H1 (cell line): Measurements from ENCODE around the gene SYNJ2. TPM values are rescaled to one million over a fixed set of nuclear protein-coding genes. Genes with fewer than 3 reads are reported as not detected.

Source experiments
- CTCF ChIA-PET: fragments of 300-600 bp; sonication (Branson Sonifier 250); formaldehyde crosslinking; loops from one replicate; lab custom pipeline; 2021; ENCODE audit not compliant: partially characterized antibody; lab: Charles Lee
- POLR2A ChIA-PET: fragments of 300-600 bp; sonication (Branson Sonifier 250); formaldehyde crosslinking; loops from one replicate; lab custom pipeline; 2021; ENCODE audit warnings: inconsistent platforms; ENCODE audit not compliant: partially characterized antibody; lab: Charles Lee
- DNase-seq, 2 experiments: peaks; one replicate each; pipeline versions ENCODE4 v3.0.0 to v3.0.0-alpha.2; 2010 to 2022; ENCODE audit warnings: low spot score in 2 of 2, low read depth in 1 of 2, mixed read lengths in 1 of 2
- FAIRE-seq: peaks from 2 replicates; lab custom pipeline; 2011; peaks lifted over from hg19 to GRCh38; lab: Jason Lieb, UNC
- H2AFZ ChIP-seq: 2 replicates; pipeline ENCODE4 v1.8.1; 2012; ENCODE audit warnings: low read length, inconsistent platforms
- H2AK5ac ChIP-seq: 2 replicates; pipeline ENCODE4 v1.6.1; 2013; ENCODE audit warnings: low read depth, low read length
- H2BK120ac ChIP-seq: replicated peaks from 2 replicates; pipeline ENCODE3; 2013; ENCODE audit warnings: low read depth, low read length, inconsistent platforms
- H2BK12ac ChIP-seq: 2 replicates; pipeline ENCODE4 v1.6.1; 2013; ENCODE audit warnings: low read depth, low read length
- H2BK15ac ChIP-seq: 2 replicates; pipeline ENCODE4 v1.6.1; 2013; ENCODE audit warnings: low read length
- H2BK20ac ChIP-seq: 2 replicates; pipeline ENCODE4 v1.6.1; 2013; ENCODE audit warnings: low read length
- H2BK5ac ChIP-seq: 2 replicates; pipeline ENCODE4 v1.6.1; 2013; ENCODE audit warnings: low read depth, low read length
- H3K14ac ChIP-seq: 2 replicates; pipeline ENCODE4 v1.6.1; 2013; ENCODE audit warnings: inconsistent platforms; ENCODE audit not compliant: insufficient read length
- H3K18ac ChIP-seq: 2 replicates; pipeline ENCODE4 v1.6.1; 2013; ENCODE audit warnings: low read length; ENCODE audit errors: extremely low read depth
- H3K23ac ChIP-seq: 2 replicates; pipeline ENCODE4 v1.6.1; 2013; ENCODE audit warnings: inconsistent platforms; ENCODE audit not compliant: insufficient read length
- H3K23me2 ChIP-seq: 2 replicates; pipeline ENCODE4 v1.6.1; 2013; ENCODE audit warnings: low read depth, low read length
- H3K27ac ChIP-seq: 2 replicates; pipeline ENCODE4 v1.6.1; 2011; ENCODE audit warnings: low read depth, low read length, inconsistent platforms
- H3K27me3 ChIP-seq, 4 experiments: replicated peaks in 1 of 4; 1 replicate in 1 of 4; 2 replicates in 3 of 4; pipeline versions ENCODE4 v1.6.1 to v1.8.1; 2011 to 2013; ENCODE audit warnings: low read length in 3 of 4, mild to moderate bottlenecking in 3 of 4, inconsistent platforms in 2 of 4, mixed read lengths in 2 of 4, moderate library complexity in 1 of 4; ENCODE audit not compliant: control insufficient read depth in 3 of 4, insufficient read depth in 3 of 4; ENCODE audit errors: extremely low read depth in 1 of 4
- H3K36me3 ChIP-seq, 4 experiments: 2 replicates each; pipeline versions ENCODE4 v1.6.1 to v1.8.1; 2011 to 2013; ENCODE audit warnings: mild to moderate bottlenecking in 4 of 4, low read length in 3 of 4, moderate library complexity in 2 of 4, control low read depth in 1 of 4, inconsistent platforms in 1 of 4; ENCODE audit not compliant: insufficient read depth in 4 of 4, control insufficient read depth in 2 of 4
- H3K4ac ChIP-seq: replicated peaks from 2 replicates; pipeline ENCODE3; 2013; ENCODE audit warnings: low read length, low read depth, mixed read lengths, inconsistent platforms; ENCODE audit not compliant: insufficient read length
- H3K4me1 ChIP-seq, 4 experiments: replicated peaks in 1 of 4; 1 replicate in 1 of 4; 2 replicates in 3 of 4; pipeline versions ENCODE4 v1.6.1 to v1.8.1; 2011 to 2013; ENCODE audit warnings: low read length in 3 of 4, inconsistent platforms in 2 of 4, mixed read lengths in 1 of 4; ENCODE audit not compliant: insufficient read depth in 4 of 4, control insufficient read depth in 3 of 4
- H3K4me2 ChIP-seq, 2 experiments: 2 replicates each; pipeline versions ENCODE4 v1.6.1 to v1.8.1; 2011 to 2013; ENCODE audit warnings: low read depth in 2 of 2, low read length in 2 of 2, control low read depth in 1 of 2, inconsistent platforms in 1 of 2, mild to moderate bottlenecking in 1 of 2; ENCODE audit not compliant: insufficient read depth in 1 of 2
- H3K4me3 ChIP-seq, 4 experiments: fragments of 200-600, 300-600 bp in 1 of 4; sonication (generic), shearing (Covaris generic), sonication (Bioruptor Twin) in 1 of 4; 2 replicates each; pipeline versions ENCODE4 v1.5.1 to v1.8.1; 2011 to 2016; ENCODE audit warnings: low read length in 4 of 4, low read depth in 3 of 4, control low read depth in 2 of 4, inconsistent platforms in 2 of 4, mild to moderate bottlenecking in 2 of 4, mixed read lengths in 1 of 4, moderate library complexity in 1 of 4; ENCODE audit not compliant: insufficient read depth in 2 of 4; ENCODE audit errors: extremely low read depth in 1 of 4
- H3K56ac ChIP-seq: replicated peaks from 2 replicates; pipeline ENCODE3; 2013; ENCODE audit warnings: low read depth, mild to moderate bottlenecking, mixed read lengths, low read length, inconsistent platforms; ENCODE audit not compliant: insufficient read length
- H3K79me1 ChIP-seq: 2 replicates; pipeline ENCODE4 v1.6.1; 2013; ENCODE audit warnings: low read depth, low read length, control low read depth
- H3K79me2 ChIP-seq, 2 experiments: 2 replicates each; pipeline versions ENCODE4 v1.6.1 to v1.8.1; 2012 to 2013; ENCODE audit warnings: low read length in 2 of 2, mild to moderate bottlenecking in 2 of 2, inconsistent platforms in 1 of 2; ENCODE audit not compliant: insufficient read depth in 2 of 2, control insufficient read depth in 1 of 2
- H3K9ac ChIP-seq, 4 experiments: replicated peaks in 1 of 4; 1 replicate in 1 of 4; 2 replicates in 3 of 4; pipeline versions ENCODE4 v1.6.1 to v1.8.1; 2011 to 2013; ENCODE audit warnings: low read depth in 3 of 4, low read length in 3 of 4, control low read depth in 2 of 4, mild to moderate bottlenecking in 2 of 4, moderate library complexity in 2 of 4, inconsistent platforms in 1 of 4; ENCODE audit errors: extremely low read depth in 1 of 4
- H3K9me3 ChIP-seq, 2 experiments: 2 replicates each; pipeline versions ENCODE4 v1.6.1 to v1.8.1; 2012 to 2013; ENCODE audit warnings: mild to moderate bottlenecking in 2 of 2, moderate library complexity in 2 of 2, control low read depth in 1 of 2, inconsistent platforms in 1 of 2, low read depth in 1 of 2, low read length in 1 of 2, mixed read lengths in 1 of 2; ENCODE audit not compliant: insufficient read depth in 2 of 2
- H4K20me1 ChIP-seq, 2 experiments: replicated peaks in 1 of 2; 2 replicates each; pipeline versions ENCODE3 to v1.8.1; 2011 to 2013; ENCODE audit warnings: inconsistent platforms in 2 of 2, low read length in 2 of 2, mild to moderate bottlenecking in 1 of 2; ENCODE audit not compliant: insufficient read depth in 2 of 2, control insufficient read depth in 1 of 2
- H4K5ac ChIP-seq: 2 replicates; pipeline ENCODE4 v1.6.1; 2013; ENCODE audit warnings: low read length, low read depth, mixed read lengths, inconsistent platforms; ENCODE audit not compliant: insufficient read length
- H4K8ac ChIP-seq: 2 replicates; pipeline ENCODE4 v1.8.0; 2013; ENCODE audit warnings: mild to moderate bottlenecking, moderate library complexity, low read length, inconsistent platforms; ENCODE audit not compliant: insufficient read depth; ENCODE audit errors: extremely low read depth
- H4K91ac ChIP-seq: replicated peaks from 2 replicates; pipeline ENCODE3; 2013; ENCODE audit warnings: low read length, mixed read lengths, inconsistent platforms; ENCODE audit not compliant: insufficient read length
- JUND ChIP-seq: IDR thresholded peaks from 2 replicates; pipeline ENCODE4 v1.6.1; 2011; ENCODE audit warnings: mild to moderate bottlenecking, improper control_type of control experiment, low read length
- TAF1 ChIP-seq: IDR thresholded peaks from 2 replicates; pipeline ENCODE4 v1.6.1; 2011; ENCODE audit warnings: mild to moderate bottlenecking, low read depth, low read length
- ZNF274 ChIP-seq: IDR thresholded peaks from 2 replicates; pipeline ENCODE4 v1.7.0; 2012; ENCODE audit warnings: low read length, borderline replicate concordance; ENCODE audit errors: extremely low read depth
- WGBS, 2 experiments: shearing (Covaris generic) in 1 of 2; methylation state at CpG; one replicate each; pipeline versions ENCODE4 v1.1.6 to v1.1.7; 2013 to 2015; ENCODE audit warnings: low lambda C conversion rate in 2 of 2, mixed read lengths in 2 of 2, inconsistent platforms in 1 of 2, low coverage in 1 of 2, missing lambda C conversion rate in 1 of 2; ENCODE audit not compliant: insufficient replicate concordance in 2 of 2, insufficient coverage in 1 of 2, insufficient read length in 1 of 2; ENCODE audit errors: extremely low coverage in 1 of 2, missing lambda C conversion rate in 1 of 2; 5-methylcytosine and 5-hydroxymethylcytosine counted together
- polyA plus RNA-seq, 7 experiments: library from polyadenylated mRNA; depleted of rRNA in 3 of 7; stranded (reverse) in 5 of 7; unstranded in 2 of 7; fragments of >200 nt in 5 of 7; fragments of 200-250 nt in 2 of 7; gene quantifications; 1 replicate in 5 of 7; 2 replicates in 1 of 7; 4 replicates in 1 of 7; pipeline versions ENCODE4 v1.2.1 to v1.2.3, GENCODE V29; 2011 to 2013; ENCODE audit warnings: missing spikeins in 2 of 7, mixed read lengths in 2 of 7
- total RNA-seq: library from RNA; stranded (reverse); fragmentation: NEBNext Ultra II Directional; extraction: Animal tissue kit (Norgen Biotek cat#: 25700); gene quantifications from 2 replicates; pipeline ENCODE4 v1.2.1, GENCODE V29; 2021
- TF ChIP-seq, protein P1 (sequence below): IDR thresholded peaks from 2 replicates; pipeline ENCODE4 v1.6.1; 2012; ENCODE audit warnings: low read length, inconsistent platforms
- TF ChIP-seq, protein P2 (sequence below): IDR thresholded peaks from 2 replicates; pipeline ENCODE4 v1.6.1; 2012; ENCODE audit warnings: inconsistent platforms

Gene SYNJ2
- total and polyA plus RNA-seq, 2 of the 8 experiments (the other 6 are each of a cell fraction or from before 2014, with no cell fraction given) = 3.7 to 13.9 TPM

DNA sequence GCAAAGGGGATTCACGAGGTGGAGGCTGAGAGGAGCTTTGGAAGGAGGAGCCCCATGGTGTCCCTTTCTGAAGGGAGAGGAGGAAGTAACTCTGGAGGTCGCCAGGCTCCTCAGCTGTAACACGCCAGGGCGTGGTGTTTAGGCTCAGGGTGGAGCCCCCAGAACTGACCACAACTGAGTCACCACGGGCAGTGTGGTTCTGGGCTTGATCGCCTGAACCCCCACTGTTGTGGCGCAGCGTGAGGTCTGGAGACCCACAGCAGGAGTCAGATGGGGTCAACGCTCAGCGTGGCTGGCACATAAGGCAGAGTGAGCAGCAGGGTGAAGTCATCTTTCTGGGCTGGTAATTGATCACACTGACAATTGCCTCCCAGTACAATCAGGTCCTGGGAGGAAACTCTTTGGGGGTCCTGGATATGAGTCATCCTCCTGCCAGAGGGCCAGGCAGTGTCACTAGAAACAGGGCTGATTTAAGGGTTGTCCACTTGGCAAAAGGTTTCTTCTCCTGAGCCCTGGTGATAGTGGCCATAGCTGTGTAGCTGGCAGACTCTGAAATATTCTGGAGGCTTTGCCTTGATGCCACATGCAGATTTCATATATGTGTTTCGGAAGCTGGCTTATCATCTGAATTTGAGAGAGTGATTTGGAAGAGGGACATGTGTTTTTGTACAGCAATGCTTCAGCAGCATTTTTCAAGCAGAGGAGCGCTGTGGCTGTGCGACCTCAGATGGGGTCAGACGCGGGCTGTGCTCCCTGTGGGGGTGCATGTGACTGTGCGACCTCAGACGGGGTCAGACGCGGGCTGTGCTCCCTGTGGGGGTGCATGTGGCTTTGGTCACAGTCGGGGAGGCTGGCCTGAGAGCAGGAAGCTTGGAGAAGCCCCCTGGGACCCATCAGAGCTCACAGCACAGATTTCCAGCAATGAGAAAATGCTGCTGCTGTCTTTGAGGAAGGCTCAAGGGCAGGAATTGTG is 50.0 kb downstream of the SYNJ2 start:
- Histone ChIP-seq H2BK15ac (no peak overlapping the region), H3K4me1 (peaks cover 0 to 9% (median 4%) of the 10 kb centered on the region in 4 experiments; a peak in 4 of 7 replicates), H3K4me2 (no peak overlapping the region), H3K18ac (peak overlapping the region; percentile 60; the same call in 1 of the 2 replicates), H2AFZ (no peak overlapping the region), H3K9ac (no peak overlapping the region), H3K14ac (no peak overlapping the region), H3K79me2 (no peaks in the 10 kb centered on the region), H2AK5ac (no peak overlapping the region), H3K27ac (no peak overlapping the region), H3K23ac (no peak overlapping the region), H2BK120ac (no peak overlapping the region), H3K27me3 (no peaks in the 10 kb centered on the region), H2BK12ac (peak overlapping the region; percentile 39; the same call in 1 of the 2 replicates), H4K8ac (peak overlapping the region; percentile 65; the same call in 1 of the 2 replicates), H3K23me2 (no peaks in the 10 kb centered on the region), H3K56ac (no peak overlapping the region), H2BK20ac (no peak overlapping the region), H2BK5ac (peak overlapping the region; percentile 49; the same call in 1 of the 2 replicates), H4K5ac (no peak overlapping the region), H4K20me1 (peaks cover 0 to 2% of the 10 kb centered on the region in 2 experiments), H3K4ac (peak overlapping the region; percentile 32), H3K4me3 (no peak overlapping the region), H3K79me1 (no peaks in the 10 kb centered on the region), H4K91ac (no peak overlapping the region), H3K36me3 (no peaks in the 10 kb centered on the region), H3K9me3 (no peaks in the 10 kb centered on the region)
- FAIRE-seq = no peak
- ChIA-PET POLR2A (interaction anchor here (0.5 to 1.3 kb wide), 2 partner anchors 30 to 42 kb away, joined by 3 read pairs; no protein-coding TSS in a partner anchor), CTCF (interaction anchor here (0.6 to 3.3 kb wide), 7 partner anchors 10 to 100 kb away, joined by 3 to 9 read pairs (median 3); no protein-coding TSS in a partner anchor)
- no peak for DNase-seq
- WGBS, 2 experiments = 87% methylated on average over 20 of the region's 20 CpGs; no CpG with 5 or more reads in 1 of the 2 experiments
- TF ChIP-seq ZNF274 = no peak
- no peak for TF ChIP-seq TAF1
- TF ChIP-seq JUND = peak; percentile 46; the same call in 1 of the 2 replicates
- TF ChIP-seq, protein P1, sequence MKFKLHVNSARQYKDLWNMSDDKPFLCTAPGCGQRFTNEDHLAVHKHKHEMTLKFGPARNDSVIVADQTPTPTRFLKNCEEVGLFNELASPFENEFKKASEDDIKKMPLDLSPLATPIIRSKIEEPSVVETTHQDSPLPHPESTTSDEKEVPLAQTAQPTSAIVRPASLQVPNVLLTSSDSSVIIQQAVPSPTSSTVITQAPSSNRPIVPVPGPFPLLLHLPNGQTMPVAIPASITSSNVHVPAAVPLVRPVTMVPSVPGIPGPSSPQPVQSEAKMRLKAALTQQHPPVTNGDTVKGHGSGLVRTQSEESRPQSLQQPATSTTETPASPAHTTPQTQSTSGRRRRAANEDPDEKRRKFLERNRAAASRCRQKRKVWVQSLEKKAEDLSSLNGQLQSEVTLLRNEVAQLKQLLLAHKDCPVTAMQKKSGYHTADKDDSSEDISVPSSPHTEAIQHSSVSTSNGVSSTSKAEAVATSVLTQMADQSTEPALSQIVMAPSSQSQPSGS = no peak
- TF ChIP-seq, protein P2, sequence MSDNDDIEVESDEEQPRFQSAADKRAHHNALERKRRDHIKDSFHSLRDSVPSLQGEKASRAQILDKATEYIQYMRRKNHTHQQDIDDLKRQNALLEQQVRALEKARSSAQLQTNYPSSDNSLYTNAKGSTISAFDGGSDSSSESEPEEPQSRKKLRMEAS = no peak
